ENCODE data around the gene STRIT1.
"Not testable (repeated sequence)": the region's sequence is repeated elsewhere in the genome, so short reads cannot be mapped to it uniquely, and the experiment has no call there.

STRIT1 gene

DNA sequence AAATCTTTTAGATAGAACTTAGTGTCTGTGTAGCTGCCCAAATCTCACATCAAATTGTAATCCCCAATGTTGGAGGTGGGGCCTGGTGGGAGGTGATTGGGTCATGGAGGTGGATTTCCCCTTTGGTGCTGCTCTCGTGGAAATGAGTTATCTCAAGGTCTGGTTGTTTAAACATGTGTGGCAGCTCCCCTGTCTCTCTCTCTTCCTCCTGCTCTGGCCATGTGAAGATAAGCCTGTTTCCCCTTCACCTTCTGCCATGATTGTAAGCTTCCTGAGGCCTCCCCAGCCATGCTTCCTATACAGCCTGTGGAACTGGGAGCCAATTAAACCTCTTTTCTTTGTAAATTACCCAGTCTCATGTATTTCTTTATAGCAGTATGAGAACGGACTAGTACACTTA is 30.6 kb downstream of the STRIT1 start:
- DNase-seq = not testable (repeated sequence)

DNA sequence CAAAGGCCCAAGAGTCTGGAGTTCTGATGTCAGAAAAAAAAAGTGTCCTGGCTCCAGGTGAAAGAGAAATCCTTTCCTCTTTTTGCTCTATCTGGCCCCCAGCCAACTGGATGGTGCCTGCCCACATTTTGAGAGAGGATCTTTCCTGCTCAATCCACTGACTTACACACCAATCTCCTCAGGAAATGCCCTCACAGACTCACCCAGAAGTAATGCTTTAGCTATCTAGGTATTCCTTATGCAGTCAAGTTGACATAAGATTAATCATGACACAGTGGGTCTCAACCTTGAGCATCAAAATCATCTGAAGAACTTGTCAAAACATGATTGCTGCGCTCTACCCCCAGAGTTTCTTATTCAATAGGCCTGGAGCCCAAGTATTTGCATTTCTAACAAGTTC is 31.2 kb downstream of the STRIT1 start:
- no peak for DNase-seq

- DNase-seq = no peak
Observed at GRCh38 chr3:155254445-155254844, 39.0 kb downstream of the STRIT1 start.

GRCh38 chr3:155252535-155252934 is 40.9 kb downstream of the STRIT1 start:
- DNase-seq = no peak

- no peak for DNase-seq
Observed at GRCh38 chr3:155252021-155252420, 41.5 kb downstream of the STRIT1 start.

DNA sequence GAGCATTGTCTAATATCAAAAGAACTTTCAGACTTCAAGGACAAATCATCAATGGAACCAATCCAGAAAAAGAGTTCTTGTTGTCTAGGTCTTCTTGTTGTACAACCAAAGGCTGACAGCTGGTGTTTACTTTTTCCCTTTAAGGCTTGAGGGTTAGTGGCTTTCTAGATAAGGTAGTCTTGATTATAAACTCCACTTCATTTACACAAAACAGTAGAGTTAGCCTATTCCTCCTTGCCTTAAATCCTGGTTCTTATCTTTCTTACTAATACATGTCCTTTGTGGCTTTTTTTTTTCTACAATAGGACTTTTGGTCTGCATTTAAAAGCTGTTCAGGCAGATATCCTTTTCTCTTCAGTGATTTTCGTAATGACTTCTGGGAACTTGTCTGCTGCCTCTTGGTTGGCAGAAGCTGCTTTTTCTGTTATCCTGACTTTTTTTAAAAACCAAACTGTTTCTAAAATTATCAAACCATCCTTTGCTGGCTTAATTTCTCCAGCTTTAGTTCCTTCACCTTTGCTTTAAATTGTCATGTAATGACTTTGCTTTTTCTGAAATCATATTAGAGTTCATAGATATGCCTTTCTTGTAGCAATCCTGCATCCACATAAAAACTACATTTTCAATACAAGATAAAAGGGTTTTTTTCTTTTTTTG is 44.8 kb downstream of the STRIT1 start:
- no peak for DNase-seq

DNA sequence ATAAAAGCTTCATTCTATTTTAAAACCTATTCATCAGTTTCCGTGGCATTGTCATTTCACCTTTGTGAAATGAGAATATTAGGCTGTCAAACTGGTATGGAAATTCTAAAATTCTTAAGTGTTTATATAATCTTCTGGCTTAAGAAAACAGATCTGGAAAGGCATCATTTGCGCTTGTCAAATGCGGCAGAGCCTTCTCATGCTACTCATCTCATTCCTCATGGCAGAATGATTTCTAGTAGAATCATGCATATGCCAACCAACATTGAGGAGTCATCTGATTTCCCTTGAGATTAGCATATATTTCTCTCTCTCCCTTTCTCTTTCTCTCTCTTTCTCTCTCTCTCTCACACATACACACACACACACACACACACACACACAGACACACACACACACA is 48.8 kb downstream of the STRIT1 start:
- no peak for DNase-seq

DNA sequence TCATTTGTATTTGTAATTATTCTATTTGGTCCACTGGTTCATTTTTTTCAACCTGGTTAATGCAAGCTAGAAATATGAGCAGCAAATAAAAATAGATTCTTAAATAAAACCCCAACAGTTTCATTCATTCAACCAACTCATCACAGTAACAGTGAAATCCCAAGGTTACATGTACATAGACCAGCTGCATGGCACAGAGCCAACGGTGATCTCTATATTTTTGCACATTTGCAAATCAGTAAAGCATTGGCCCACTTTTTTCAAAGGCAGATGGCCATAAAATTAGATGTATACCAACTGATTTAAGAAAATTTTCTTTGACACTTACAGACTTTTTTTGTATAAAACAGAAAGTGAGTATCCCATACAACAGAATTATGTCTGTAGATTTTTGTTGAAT is 49.3 kb downstream of the STRIT1 start:
- DNase-seq = no peak

DNA sequence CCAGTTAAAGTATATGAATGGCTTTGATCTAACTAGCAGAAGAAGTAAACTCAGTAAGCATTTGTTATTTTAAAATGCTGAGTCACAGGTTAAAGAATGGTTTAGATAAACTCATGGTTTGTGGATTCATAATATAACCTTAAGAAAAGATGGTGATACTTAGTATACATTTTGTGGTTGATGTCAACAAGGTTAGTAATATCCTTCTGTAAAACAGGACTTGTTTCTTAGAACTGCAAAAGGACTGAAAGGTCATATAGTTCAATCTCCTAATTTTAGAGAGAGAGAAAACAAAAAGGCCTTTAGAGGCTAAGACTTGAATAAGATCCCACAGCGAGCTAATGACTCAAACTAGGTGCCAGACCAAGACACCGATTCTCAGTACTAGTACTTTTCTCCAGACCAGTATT is 50.0 kb downstream of the STRIT1 start:
- no peak for DNase-seq

GRCh38 chr3:155242342-155242741 is 51.1 kb downstream of the STRIT1 start:
- DNase-seq = no peak

GRCh38 chr3:155241579-155241978 is 51.9 kb downstream of the STRIT1 start:
- DNase-seq = no peak
